Esophagus squamous epithelium (tissue), 4 donors: ENCODE results near the gene POC5.

Experiments
- POLR2A ChIP-seq, 4 donors: fragments of 450-650 bp; IDR thresholded peaks; one replicate each; pipeline ENCODE4 v1.6.1; 2017; ENCODE audit warnings: antibody characterized with exemption in 4 of 4, mild to moderate bottlenecking in 4 of 4, moderate library complexity in 3 of 4
- TF ChIP-seq, protein P1 (sequence below), 6 experiments: fragments of 450-650 bp in 4 of 6; fragments of 200-600 bp in 2 of 6; sonication (generic) in 2 of 6; IDR thresholded peaks; one replicate each; pipeline ENCODE4 v1.5.1; 2016 to 2019; ENCODE audit warnings: antibody characterized with exemption in 6 of 6, mild to moderate bottlenecking in 4 of 6, moderate library complexity in 4 of 6

GRCh38 chr5:75712091-75712490 lies 5.1 kb downstream of the POC5 start:
- TF ChIP-seq, protein P1, sequence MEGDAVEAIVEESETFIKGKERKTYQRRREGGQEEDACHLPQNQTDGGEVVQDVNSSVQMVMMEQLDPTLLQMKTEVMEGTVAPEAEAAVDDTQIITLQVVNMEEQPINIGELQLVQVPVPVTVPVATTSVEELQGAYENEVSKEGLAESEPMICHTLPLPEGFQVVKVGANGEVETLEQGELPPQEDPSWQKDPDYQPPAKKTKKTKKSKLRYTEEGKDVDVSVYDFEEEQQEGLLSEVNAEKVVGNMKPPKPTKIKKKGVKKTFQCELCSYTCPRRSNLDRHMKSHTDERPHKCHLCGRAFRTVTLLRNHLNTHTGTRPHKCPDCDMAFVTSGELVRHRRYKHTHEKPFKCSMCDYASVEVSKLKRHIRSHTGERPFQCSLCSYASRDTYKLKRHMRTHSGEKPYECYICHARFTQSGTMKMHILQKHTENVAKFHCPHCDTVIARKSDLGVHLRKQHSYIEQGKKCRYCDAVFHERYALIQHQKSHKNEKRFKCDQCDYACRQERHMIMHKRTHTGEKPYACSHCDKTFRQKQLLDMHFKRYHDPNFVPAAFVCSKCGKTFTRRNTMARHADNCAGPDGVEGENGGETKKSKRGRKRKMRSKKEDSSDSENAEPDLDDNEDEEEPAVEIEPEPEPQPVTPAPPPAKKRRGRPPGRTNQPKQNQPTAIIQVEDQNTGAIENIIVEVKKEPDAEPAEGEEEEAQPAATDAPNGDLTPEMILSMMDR (IDR thresholded peaks at IDR 0.05) = no peak
- TF ChIP-seq POLR2A (IDR thresholded peaks at IDR 0.05) = no peak
